Adrenal gland (tissue), 12 donors: ENCODE results near the gene ATP6V1A. TPM values are rescaled to one million over a fixed set of nuclear protein-coding genes. Genes with fewer than 3 reads are reported as not detected.

ENCODE experiments used
- DNase-seq, 7 donors: peaks; one replicate each; pipeline ENCODE4 v3.0.0-alpha.2; 2019 to 2020
- H3K27ac ChIP-seq, 5 donors: fragments of 200-600 bp; sonication (generic) in 4 of 5; 1 replicate in 3 of 5; 2 replicates in 2 of 5; pipeline versions ENCODE4 v1.5.1 to v1.8.0; 2016 to 2020; ENCODE audit warnings: mild to moderate bottlenecking in 1 of 5
- H3K27me3 ChIP-seq: fragments of 200-600 bp; 2 replicates; pipeline ENCODE4 v1.8.0; 2021
- H3K36me3 ChIP-seq, 2 donors: fragments of 200-600 bp; replicated peaks in 1 of 2; 1 replicate in 1 of 2; 2 replicates in 1 of 2; pipeline versions ENCODE4 v1.5.1 to v1.8.0; 2018 to 2022
- H3K4me1 ChIP-seq, 2 donors: fragments of 200-600 bp; replicated peaks in 1 of 2; 1 replicate in 1 of 2; 2 replicates in 1 of 2; pipeline versions ENCODE4 v1.5.1 to v1.8.0; 2018 to 2021
- H3K4me3 ChIP-seq, 4 donors: fragments of 200-600 bp; sonication (generic) in 3 of 4; one replicate each; pipeline ENCODE4 v1.5.1; 2016 to 2018
- H3K9me3 ChIP-seq, 3 donors: fragments of 200-600 bp; sonication (generic) in 1 of 3; replicated peaks in 1 of 3; 1 replicate in 2 of 3; 2 replicates in 1 of 3; pipeline versions ENCODE4 v1.5.1 to v1.8.0; 2016 to 2021
- POLR2A ChIP-seq, 2 donors: fragments of 450-650 bp; IDR thresholded peaks; one replicate each; pipeline ENCODE4 v1.6.1; 2017; ENCODE audit warnings: antibody characterized with exemption in 2 of 2, mild to moderate bottlenecking in 2 of 2, moderate library complexity in 1 of 2
- whole genome bisulfite sequencing, 4 donors: extraction: QIAGEN DNeasy Blood & Tissue Kit in 2 of 4; methylation state at CpG; one replicate each; pipeline versions ENCODE4 v1.1.5 to v1.1.7; 2013 to 2017; 5-methylcytosine and 5-hydroxymethylcytosine counted together
- intact Hi-C, 2 donors: fragments of 100-400 bp; cut with DNase I; formaldehyde crosslinking; loops; one replicate each; pipeline versions ENCODE4 v1.14.1 to v1.15.0; 2022 to 2023
- polyA plus RNA-seq, 3 donors: library from polyadenylated mRNA; stranded (reverse); fragments of 200-250 nt in 2 of 3; fragments of 350-450 nt in 1 of 3; fragmentation: Illumina TruSeq in 1 of 3; extraction: RNeasy Lipid Tissue Mini Kit (QIAGEN cat#74804) in 1 of 3; gene quantifications; one replicate each; pipeline ENCODE4 v1.2.3, GENCODE V29; 2013 to 2014
- total RNA-seq, 9 donors: library from RNA; depleted of rRNA in 4 of 9; stranded (reverse); fragments of >200 nt in 4 of 9; fragments of 120-200 nt in 1 of 9; fragmentation: NEBNext Ultra II Directional in 1 of 9; extraction: Animal tissue kit (Norgen Biotek cat#: 25700) in 1 of 9; gene quantifications; one replicate each; pipeline versions ENCODE4 v1.1.0 to v1.2.4, GENCODE V29; 2013 to 2023
- TF ChIP-seq, protein P1 (sequence below), 6 experiments: fragments of 450-650 bp in 4 of 6; fragments of 200-600 bp in 2 of 6; sonication (generic) in 1 of 6; IDR thresholded peaks; 1 replicate in 5 of 6; 2 replicates in 1 of 6; pipeline versions ENCODE4 v1.5.1 to v1.8.0; 2016 to 2021; ENCODE audit warnings: antibody characterized with exemption in 6 of 6, mild to moderate bottlenecking in 2 of 6, moderate library complexity in 1 of 6
- donor health status: healthy with polysubstance abuse.
- donor health status: Bipolar disorder and iron deficiency.
- donor health status: DM: yes; HTN: yes; CAD: no.
- donor health status: DM: no; HTN: no; CAD: no.
- donor health status: DM: no; HTN: no; CAD: no.
- donor health status: DM: yes; HTN: yes; CAD: no.

Gene ATP6V1A
- total and polyA plus RNA-seq, 12 donors, result 14.7 to 165 (median 108) TPM

DNA sequence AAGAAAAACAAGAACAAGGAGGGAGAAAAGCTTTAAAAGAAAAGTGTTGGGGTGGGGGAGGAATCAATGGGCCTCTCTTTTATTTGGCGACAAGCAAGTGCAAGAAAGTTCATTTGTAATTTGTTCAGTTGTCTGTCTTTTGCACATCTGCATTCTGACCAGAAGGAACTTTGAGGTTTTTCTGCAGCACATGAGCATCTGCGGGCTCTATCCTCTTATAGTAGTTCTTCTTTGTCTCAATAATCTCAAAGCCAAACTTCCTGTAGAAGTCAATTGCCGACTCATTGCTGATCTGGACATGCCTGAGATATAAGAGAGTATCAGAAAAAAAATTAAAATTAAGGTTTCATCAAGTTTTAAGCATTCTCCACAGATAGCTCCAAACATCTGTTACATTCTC lies 25.2 kb upstream of the ATP6V1A start:
- Histone ChIP-seq H3K36me3 (peaks cover 0 to 22% of the 10 kb centered on the region in 2 donors), H3K27ac (no peak overlapping the region), H3K9me3 (no peaks in the 10 kb centered on the region), H3K4me3 (no peak overlapping the region), H3K4me1 (peaks cover 0 to 21% of the 10 kb centered on the region in 2 donors), H3K27me3 (no peaks in the 10 kb centered on the region)
- intact Hi-C loops, result no loop called here
- TF ChIP-seq POLR2A (IDR thresholded peaks at IDR 0.05), result no peak
- TF ChIP-seq, protein P1, sequence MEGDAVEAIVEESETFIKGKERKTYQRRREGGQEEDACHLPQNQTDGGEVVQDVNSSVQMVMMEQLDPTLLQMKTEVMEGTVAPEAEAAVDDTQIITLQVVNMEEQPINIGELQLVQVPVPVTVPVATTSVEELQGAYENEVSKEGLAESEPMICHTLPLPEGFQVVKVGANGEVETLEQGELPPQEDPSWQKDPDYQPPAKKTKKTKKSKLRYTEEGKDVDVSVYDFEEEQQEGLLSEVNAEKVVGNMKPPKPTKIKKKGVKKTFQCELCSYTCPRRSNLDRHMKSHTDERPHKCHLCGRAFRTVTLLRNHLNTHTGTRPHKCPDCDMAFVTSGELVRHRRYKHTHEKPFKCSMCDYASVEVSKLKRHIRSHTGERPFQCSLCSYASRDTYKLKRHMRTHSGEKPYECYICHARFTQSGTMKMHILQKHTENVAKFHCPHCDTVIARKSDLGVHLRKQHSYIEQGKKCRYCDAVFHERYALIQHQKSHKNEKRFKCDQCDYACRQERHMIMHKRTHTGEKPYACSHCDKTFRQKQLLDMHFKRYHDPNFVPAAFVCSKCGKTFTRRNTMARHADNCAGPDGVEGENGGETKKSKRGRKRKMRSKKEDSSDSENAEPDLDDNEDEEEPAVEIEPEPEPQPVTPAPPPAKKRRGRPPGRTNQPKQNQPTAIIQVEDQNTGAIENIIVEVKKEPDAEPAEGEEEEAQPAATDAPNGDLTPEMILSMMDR (IDR thresholded peaks at IDR 0.05), result no peak
- no peak for DNase-seq
- WGBS, 4 donors, result 81 to 86% (median 82%) methylated on average over 3 of the region's 3 CpGs

DNA sequence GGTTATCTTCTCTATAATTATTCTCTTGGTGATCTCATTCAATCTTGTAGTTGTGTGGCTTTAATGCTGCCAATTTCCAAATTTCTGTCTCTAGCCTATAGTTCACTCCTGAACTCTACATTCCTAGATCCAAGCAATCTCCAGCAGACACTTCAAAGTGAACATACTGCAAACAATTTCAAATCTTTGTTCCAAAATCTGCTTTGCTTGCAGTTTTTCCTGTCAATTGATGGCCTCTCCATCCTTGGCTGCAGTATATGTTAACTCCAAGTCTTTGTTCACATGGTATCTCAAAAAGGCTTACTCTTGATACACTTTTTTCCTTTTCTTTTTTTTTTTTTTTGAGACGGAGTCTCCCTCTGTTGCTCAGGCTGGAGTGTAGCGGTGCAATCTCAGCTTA lies 18.2 kb upstream of the ATP6V1A start:
- intact Hi-C loops, result no loop called here
- Histone ChIP-seq H3K4me3 (no peak overlapping the region), H3K4me1 (no peaks in the 10 kb centered on the region), H3K27ac (no peak overlapping the region), H3K36me3 (no peaks in the 10 kb centered on the region), H3K9me3 (no peaks in the 10 kb centered on the region), H3K27me3 (no peaks in the 10 kb centered on the region)
- no peak for DNase-seq
- WGBS, 4 donors, result 93 to 100% (median 97%) methylated on average over 2 of the region's 2 CpGs
- TF ChIP-seq, protein P1 (IDR thresholded peaks at IDR 0.05), result no peak

DNA sequence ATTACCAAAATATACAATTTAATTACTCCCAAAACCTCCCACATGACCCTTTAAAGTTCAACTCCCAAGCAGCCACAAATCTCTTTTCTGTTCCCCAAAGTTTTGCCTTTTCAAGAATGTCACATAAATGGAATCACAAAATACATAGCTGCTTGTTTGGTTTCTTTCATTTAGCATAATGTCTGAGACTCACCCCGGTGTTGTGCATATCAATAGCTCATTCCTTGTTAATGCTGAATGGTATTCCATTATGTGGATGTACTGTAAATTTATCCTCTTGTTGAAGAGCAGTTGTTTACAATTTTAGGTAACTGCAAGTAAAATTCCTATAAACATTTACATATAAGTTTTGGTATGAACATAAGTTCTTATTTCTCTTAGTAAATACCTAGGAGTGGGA lies 16.3 kb upstream of the ATP6V1A start:
- Histone ChIP-seq H3K9me3 (no peaks in the 10 kb centered on the region), H3K27me3 (no peaks in the 10 kb centered on the region), H3K4me1 (no peaks in the 10 kb centered on the region), H3K36me3 (no peaks in the 10 kb centered on the region), H3K27ac (no peak overlapping the region), H3K4me3 (no peak overlapping the region)
- intact Hi-C loops, result loop anchor here in 1 of 2 donors (10.0 kb wide), 1 partner anchor 104 kb away; the partner anchor contains the start of gene GRAMD1C
- DNase-seq, result no peak
- TF ChIP-seq, protein P1 (IDR thresholded peaks at IDR 0.05), result no peak
- no peak for TF ChIP-seq POLR2A (IDR thresholded peaks at IDR 0.05)
- WGBS, 4 donors, result 91 to 100% (median 93%) methylated on average over 1 of the region's 1 CpG

DNA sequence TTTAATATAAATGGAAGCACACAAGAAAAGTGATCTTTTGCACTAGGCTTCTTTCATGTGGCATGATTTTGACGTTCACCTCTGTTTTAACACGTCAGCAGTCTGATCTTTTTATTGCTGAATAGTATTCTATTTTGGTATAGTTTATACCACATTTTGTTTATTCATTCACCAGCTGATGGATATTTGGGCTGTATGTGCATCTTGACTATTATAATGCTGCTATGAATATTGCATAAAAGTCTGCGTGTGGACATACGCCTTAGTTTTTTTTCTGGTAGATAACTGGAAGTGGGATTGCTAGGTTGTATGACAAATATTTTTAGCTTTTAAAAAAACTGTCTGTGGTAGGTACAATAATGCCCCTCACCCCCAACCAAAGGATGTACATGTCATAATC lies 15.1 kb upstream of the ATP6V1A start:
- intact Hi-C loops, result loop anchor here in 1 of 2 donors (10.0 kb wide), 1 partner anchor 103 kb away; the partner anchor contains the start of gene GRAMD1C
- WGBS, 4 donors, result 87 to 89% (median 88%) methylated on average over 4 of the region's 4 CpGs
- no peaks in the 10 kb centered on the region for H3K9me3 ChIP-seq
- H3K27ac ChIP-seq, result no peak overlapping the region
- peaks cover 0 to 6% of the 10 kb centered on the region in 2 donors for H3K4me1 ChIP-seq
- TF ChIP-seq, protein P1 (IDR thresholded peaks at IDR 0.05), result no peak
- no peak for TF ChIP-seq POLR2A (IDR thresholded peaks at IDR 0.05)
- no peak overlapping the region for H3K4me3 ChIP-seq
- H3K36me3 ChIP-seq, result no peaks in the 10 kb centered on the region
- no peak for DNase-seq
- no peaks in the 10 kb centered on the region for H3K27me3 ChIP-seq
